ENCODE measurements around the gene ADIPOR2.

DNA sequence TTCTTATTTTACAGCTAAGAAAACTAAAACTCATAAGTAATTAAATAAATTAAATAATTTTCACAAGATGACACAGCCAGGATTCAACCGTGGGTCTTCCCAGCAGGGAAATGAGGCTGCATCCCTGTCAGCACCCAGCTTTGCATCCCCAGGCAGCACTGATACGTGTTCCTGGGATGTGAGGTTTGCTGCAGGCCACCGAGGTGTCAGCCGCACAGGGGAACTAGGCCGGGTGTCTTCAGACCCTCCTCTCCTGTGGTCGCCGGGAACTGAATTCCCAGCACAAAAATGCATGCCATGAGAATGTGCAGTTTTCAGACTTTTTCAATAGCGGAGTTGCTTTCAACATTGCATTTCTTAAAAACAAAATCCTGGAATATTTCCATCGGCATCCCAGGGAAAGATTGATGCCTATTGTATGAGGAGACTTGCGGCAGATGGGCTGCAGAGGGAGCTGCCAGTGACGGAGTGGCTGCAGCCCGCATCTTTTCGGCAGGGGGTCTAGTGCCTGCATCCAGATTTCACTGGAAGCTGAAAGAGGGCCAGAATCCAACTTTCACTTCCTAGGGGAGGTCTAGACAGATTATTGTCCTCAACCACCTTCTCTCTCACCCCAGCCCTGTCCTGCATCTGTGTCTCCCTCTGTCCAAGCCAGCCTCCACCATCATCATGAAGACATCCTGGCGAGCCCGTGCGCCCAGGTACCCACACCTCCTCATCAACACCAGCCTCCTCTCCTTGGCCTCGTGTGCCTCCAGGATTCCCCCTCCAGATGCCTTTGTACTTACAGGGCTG lies 142.1 kb downstream of the ADIPOR2 start:
- TF ChIP-seq, protein P1, sequence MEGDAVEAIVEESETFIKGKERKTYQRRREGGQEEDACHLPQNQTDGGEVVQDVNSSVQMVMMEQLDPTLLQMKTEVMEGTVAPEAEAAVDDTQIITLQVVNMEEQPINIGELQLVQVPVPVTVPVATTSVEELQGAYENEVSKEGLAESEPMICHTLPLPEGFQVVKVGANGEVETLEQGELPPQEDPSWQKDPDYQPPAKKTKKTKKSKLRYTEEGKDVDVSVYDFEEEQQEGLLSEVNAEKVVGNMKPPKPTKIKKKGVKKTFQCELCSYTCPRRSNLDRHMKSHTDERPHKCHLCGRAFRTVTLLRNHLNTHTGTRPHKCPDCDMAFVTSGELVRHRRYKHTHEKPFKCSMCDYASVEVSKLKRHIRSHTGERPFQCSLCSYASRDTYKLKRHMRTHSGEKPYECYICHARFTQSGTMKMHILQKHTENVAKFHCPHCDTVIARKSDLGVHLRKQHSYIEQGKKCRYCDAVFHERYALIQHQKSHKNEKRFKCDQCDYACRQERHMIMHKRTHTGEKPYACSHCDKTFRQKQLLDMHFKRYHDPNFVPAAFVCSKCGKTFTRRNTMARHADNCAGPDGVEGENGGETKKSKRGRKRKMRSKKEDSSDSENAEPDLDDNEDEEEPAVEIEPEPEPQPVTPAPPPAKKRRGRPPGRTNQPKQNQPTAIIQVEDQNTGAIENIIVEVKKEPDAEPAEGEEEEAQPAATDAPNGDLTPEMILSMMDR (IDR thresholded peaks at IDR 0.05), result peak; percentile 22
- TF ChIP-seq EZH2 (IDR thresholded peaks at IDR 0.05), result no peak
- no peak for TF ChIP-seq EZH2phosphoT487 (IDR thresholded peaks at IDR 0.05)

Data from neural progenitor cell (in vitro differentiated cells).